Measurements from ENCODE around the gene CDK10. TPM values are rescaled to one million over a fixed set of nuclear protein-coding genes. Genes with fewer than 3 reads are reported as not detected.

The CDK10 gene
- total and polyA plus RNA-seq, 9 of the 15 experiments (the other 6 are each of a cell fraction or from before 2014, with no cell fraction given) = 2.0 to 85.1 (median 40.1) TPM

DNA sequence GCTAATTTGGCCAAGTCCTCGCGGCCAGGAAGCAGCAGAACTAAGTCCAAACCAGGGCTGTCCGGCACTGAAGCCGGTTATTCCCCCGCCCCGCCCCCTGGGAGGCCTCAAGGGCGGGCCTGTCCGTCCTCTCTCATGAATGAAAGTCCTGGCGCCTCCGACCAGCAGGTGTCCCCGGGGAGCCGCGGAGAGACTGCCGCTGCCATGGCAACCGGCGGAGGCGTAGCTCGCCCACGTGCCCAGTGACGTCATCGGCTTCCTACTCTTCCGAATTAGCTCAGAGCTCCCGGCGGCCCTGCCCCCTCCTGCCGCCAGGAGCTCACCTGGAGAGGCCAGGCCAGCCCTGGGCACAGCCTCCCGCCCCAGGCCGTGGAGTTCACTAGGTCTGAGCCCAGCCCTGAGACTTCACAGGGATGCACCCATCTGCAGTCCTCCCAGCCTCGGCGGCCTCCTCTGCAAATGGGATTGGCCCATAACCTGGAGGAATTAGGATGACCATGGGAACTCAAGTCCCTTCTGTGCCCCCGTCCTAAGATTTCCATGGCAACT lies 13.7 kb downstream of the CDK10 start (continued):
- TF ChIP-seq HEY1 (CRISPR knock-in tag; IDR thresholded peaks at IDR 0.05; ENCODE audit: borderline replicate concordance) (no peak), U2AF1 (optimal IDR thresholded peaks at IDR 0.05; ENCODE audit: low read depth, low read length) (no peak), BRCA1 (IDR thresholded peaks at IDR 0.05) (no peak), BRCA1 (CRISPR knock-in tag; IDR thresholded peaks at IDR 0.05) (no peak), TCFL5 (CRISPR knock-in tag; conservative IDR thresholded peaks at IDR 0.05) (no peak), ZFX (CRISPR knock-in tag; IDR thresholded peaks at IDR 0.05) (0 out of 2 replicates have a peak, but pooled peaks have one; percentile 33), NFIX (CRISPR knock-in tag; IDR thresholded peaks at IDR 0.05; ENCODE audit: low read depth) (no peak), ZNF699 (CRISPR knock-in tag; IDR thresholded peaks at IDR 0.05; ENCODE audit: insufficient replicate concordance) (no peak), RBM14 (IDR thresholded peaks at IDR 0.05; ENCODE audit: borderline replicate concordance, insufficient read depth, low read depth, low read length) (no peak), ZNF785 (CRISPR knock-in tag; IDR thresholded peaks at IDR 0.05) (no peak)
- TF ChIP-seq, protein P1, sequence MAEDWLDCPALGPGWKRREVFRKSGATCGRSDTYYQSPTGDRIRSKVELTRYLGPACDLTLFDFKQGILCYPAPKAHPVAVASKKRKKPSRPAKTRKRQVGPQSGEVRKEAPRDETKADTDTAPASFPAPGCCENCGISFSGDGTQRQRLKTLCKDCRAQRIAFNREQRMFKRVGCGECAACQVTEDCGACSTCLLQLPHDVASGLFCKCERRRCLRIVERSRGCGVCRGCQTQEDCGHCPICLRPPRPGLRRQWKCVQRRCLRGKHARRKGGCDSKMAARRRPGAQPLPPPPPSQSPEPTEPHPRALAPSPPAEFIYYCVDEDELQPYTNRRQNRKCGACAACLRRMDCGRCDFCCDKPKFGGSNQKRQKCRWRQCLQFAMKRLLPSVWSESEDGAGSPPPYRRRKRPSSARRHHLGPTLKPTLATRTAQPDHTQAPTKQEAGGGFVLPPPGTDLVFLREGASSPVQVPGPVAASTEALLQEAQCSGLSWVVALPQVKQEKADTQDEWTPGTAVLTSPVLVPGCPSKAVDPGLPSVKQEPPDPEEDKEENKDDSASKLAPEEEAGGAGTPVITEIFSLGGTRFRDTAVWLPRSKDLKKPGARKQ (CRISPR knock-in tag; IDR thresholded peaks at IDR 0.05) = no peak
- TF ChIP-seq, protein P2, sequence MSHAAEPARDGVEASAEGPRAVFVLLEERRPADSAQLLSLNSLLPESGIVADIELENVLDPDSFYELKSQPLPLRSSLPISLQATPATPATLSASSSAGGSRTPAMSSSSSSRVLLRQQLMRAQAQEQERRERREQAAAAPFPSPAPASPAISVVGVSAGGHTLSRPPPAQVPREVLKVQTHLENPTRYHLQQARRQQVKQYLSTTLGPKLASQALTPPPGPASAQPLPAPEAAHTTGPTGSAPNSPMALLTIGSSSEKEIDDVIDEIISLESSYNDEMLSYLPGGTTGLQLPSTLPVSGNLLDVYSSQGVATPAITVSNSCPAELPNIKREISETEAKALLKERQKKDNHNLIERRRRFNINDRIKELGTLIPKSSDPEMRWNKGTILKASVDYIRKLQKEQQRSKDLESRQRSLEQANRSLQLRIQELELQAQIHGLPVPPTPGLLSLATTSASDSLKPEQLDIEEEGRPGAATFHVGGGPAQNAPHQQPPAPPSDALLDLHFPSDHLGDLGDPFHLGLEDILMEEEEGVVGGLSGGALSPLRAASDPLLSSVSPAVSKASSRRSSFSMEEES (CRISPR knock-in tag; IDR thresholded peaks at IDR 0.05) = peak; percentile 25; the same call in 1 of the 2 replicates
- TF ChIP-seq, protein P3, sequence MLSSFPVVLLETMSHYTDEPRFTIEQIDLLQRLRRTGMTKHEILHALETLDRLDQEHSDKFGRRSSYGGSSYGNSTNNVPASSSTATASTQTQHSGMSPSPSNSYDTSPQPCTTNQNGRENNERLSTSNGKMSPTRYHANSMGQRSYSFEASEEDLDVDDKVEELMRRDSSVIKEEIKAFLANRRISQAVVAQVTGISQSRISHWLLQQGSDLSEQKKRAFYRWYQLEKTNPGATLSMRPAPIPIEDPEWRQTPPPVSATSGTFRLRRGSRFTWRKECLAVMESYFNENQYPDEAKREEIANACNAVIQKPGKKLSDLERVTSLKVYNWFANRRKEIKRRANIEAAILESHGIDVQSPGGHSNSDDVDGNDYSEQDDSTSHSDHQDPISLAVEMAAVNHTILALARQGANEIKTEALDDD (IDR thresholded peaks at IDR 0.05) = no peak
- TF ChIP-seq, protein P4, sequence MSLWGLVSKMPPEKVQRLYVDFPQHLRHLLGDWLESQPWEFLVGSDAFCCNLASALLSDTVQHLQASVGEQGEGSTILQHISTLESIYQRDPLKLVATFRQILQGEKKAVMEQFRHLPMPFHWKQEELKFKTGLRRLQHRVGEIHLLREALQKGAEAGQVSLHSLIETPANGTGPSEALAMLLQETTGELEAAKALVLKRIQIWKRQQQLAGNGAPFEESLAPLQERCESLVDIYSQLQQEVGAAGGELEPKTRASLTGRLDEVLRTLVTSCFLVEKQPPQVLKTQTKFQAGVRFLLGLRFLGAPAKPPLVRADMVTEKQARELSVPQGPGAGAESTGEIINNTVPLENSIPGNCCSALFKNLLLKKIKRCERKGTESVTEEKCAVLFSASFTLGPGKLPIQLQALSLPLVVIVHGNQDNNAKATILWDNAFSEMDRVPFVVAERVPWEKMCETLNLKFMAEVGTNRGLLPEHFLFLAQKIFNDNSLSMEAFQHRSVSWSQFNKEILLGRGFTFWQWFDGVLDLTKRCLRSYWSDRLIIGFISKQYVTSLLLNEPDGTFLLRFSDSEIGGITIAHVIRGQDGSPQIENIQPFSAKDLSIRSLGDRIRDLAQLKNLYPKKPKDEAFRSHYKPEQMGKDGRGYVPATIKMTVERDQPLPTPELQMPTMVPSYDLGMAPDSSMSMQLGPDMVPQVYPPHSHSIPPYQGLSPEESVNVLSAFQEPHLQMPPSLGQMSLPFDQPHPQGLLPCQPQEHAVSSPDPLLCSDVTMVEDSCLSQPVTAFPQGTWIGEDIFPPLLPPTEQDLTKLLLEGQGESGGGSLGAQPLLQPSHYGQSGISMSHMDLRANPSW (CRISPR knock-in tag; IDR thresholded peaks at IDR 0.05) = 0 out of 2 replicates have a peak, but pooled peaks have one; percentile 37
- TF ChIP-seq, protein P5, sequence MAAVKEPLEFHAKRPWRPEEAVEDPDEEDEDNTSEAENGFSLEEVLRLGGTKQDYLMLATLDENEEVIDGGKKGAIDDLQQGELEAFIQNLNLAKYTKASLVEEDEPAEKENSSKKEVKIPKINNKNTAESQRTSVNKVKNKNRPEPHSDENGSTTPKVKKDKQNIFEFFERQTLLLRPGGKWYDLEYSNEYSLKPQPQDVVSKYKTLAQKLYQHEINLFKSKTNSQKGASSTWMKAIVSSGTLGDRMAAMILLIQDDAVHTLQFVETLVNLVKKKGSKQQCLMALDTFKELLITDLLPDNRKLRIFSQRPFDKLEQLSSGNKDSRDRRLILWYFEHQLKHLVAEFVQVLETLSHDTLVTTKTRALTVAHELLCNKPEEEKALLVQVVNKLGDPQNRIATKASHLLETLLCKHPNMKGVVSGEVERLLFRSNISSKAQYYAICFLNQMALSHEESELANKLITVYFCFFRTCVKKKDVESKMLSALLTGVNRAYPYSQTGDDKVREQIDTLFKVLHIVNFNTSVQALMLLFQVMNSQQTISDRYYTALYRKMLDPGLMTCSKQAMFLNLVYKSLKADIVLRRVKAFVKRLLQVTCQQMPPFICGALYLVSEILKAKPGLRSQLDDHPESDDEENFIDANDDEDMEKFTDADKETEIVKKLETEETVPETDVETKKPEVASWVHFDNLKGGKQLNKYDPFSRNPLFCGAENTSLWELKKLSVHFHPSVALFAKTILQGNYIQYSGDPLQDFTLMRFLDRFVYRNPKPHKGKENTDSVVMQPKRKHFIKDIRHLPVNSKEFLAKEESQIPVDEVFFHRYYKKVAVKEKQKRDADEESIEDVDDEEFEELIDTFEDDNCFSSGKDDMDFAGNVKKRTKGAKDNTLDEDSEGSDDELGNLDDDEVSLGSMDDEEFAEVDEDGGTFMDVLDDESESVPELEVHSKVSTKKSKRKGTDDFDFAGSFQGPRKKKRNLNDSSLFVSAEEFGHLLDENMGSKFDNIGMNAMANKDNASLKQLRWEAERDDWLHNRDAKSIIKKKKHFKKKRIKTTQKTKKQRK (IDR thresholded peaks at IDR 0.05; ENCODE audit: borderline replicate concordance, low read depth, low read length) = no peak
- TF ChIP-seq, protein P6, sequence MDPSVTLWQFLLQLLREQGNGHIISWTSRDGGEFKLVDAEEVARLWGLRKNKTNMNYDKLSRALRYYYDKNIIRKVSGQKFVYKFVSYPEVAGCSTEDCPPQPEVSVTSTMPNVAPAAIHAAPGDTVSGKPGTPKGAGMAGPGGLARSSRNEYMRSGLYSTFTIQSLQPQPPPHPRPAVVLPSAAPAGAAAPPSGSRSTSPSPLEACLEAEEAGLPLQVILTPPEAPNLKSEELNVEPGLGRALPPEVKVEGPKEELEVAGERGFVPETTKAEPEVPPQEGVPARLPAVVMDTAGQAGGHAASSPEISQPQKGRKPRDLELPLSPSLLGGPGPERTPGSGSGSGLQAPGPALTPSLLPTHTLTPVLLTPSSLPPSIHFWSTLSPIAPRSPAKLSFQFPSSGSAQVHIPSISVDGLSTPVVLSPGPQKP (CRISPR knock-in tag; IDR thresholded peaks at IDR 0.05) = no peak
